ENCODE measurements around the gene TTC39B.

TTC39B gene

GRCh38 chr9:15249042-15249818 lies 57.8 kb downstream of the TTC39B start:
- Histone ChIP-seq H3K9ac (ENCODE audit: low read depth in 1 of 2, low read length in 2 of 2) (no peak overlapping the region), H3K36me3 (ENCODE audit: control insufficient read depth in 1 of 2, insufficient read depth in 2 of 2, low read length in 2 of 2) (no peaks in the 10 kb centered on the region), H3K4me1 (ENCODE audit: control insufficient read depth in 1 of 2, insufficient read depth in 2 of 2, low read length in 2 of 2) (peaks cover 0 to 4% of the 10 kb centered on the region in 2 donors), H3K9me3 (ENCODE audit: control insufficient read depth in 1 of 2, low read length in 2 of 2) (no peaks in the 10 kb centered on the region), H3K4me3 (ENCODE audit: low read depth in 1 of 2, low read length in 2 of 2) (no peak overlapping the region), H3K27me3 (ENCODE audit: control insufficient read depth in 1 of 2, insufficient read depth in 2 of 2, low read length in 2 of 2) (no peaks in the 10 kb centered on the region), H3K27ac (ENCODE audit: low read depth, low read length) (no peak overlapping the region)

DNA sequence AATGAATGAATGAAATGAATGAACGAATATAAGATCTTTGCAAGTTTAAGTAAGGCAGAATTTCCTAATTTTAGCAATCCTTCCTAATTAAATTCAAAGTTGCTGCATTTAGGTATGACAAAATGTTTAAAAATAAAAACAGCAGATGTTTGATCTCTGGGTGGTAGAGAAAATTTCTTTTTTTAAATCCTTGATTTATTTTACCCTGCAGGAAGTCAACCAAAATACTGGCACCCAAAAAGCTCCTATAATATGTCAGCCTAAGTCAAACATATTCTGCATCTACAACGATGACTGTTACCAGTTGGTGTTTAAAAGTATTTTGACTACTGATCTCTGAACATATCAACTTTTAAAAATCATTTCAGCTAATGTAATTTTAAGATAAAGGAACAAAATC lies 58.4 kb downstream of the TTC39B start:
- Histone ChIP-seq H3K9me3 (ENCODE audit: control insufficient read depth in 1 of 2, low read length in 2 of 2) (no peaks in the 10 kb centered on the region), H3K4me1 (ENCODE audit: control insufficient read depth in 1 of 2, insufficient read depth in 2 of 2, low read length in 2 of 2) (no peaks in the 10 kb centered on the region), H3K27ac (ENCODE audit: low read depth, low read length) (no peak overlapping the region), H3K27me3 (ENCODE audit: control insufficient read depth in 1 of 2, insufficient read depth in 2 of 2, low read length in 2 of 2) (no peaks in the 10 kb centered on the region), H3K9ac (ENCODE audit: low read depth in 1 of 2, low read length in 2 of 2) (no peak overlapping the region), H3K36me3 (ENCODE audit: control insufficient read depth in 1 of 2, insufficient read depth in 2 of 2, low read length in 2 of 2) (no peaks in the 10 kb centered on the region), H3K4me3 (ENCODE audit: low read depth in 1 of 2, low read length in 2 of 2) (no peak overlapping the region)

- no peaks in the 10 kb centered on the region for H3K4me1 ChIP-seq (ENCODE audit: control insufficient read depth in 1 of 2, insufficient read depth in 2 of 2, low read length in 2 of 2)
- no peaks in the 10 kb centered on the region for H3K9me3 ChIP-seq (ENCODE audit: control insufficient read depth in 1 of 2, low read length in 2 of 2)
- H3K27ac ChIP-seq (ENCODE audit: low read depth, low read length), result no peak overlapping the region
- H3K36me3 ChIP-seq (ENCODE audit: control insufficient read depth in 1 of 2, insufficient read depth in 2 of 2, low read length in 2 of 2), result no peaks in the 10 kb centered on the region
- H3K9ac ChIP-seq (ENCODE audit: low read depth in 1 of 2, low read length in 2 of 2), result no peak overlapping the region
- H3K4me3 ChIP-seq (ENCODE audit: low read depth in 1 of 2, low read length in 2 of 2), result no peak overlapping the region
- H3K27me3 ChIP-seq (ENCODE audit: control insufficient read depth in 1 of 2, insufficient read depth in 2 of 2, low read length in 2 of 2), result no peaks in the 10 kb centered on the region
Observed at GRCh38 chr9:15248081-15248480, 58.9 kb downstream of the TTC39B start.

DNA sequence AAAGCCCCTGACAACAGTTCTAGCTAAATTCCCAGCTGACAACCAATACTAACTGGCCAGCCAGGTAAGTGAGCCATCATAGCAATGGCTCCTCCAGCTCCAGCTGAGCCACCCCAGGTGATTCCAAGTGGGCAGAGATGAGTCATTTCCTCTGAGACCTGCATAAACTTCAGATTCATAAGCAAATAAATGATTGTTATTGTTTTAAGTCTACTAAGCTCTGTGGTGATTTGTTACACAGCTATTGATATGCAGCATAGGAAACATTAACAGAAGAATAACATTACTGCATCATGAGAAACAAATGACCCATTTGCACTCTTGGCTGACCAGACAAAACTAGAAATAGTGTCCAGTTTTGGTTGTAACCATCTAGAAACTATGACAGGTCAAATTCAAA lies 60.3 kb downstream of the TTC39B start:
- no peak overlapping the region for H3K27ac ChIP-seq (ENCODE audit: low read depth, low read length)
- no peaks in the 10 kb centered on the region for H3K27me3 ChIP-seq (ENCODE audit: control insufficient read depth in 1 of 2, insufficient read depth in 2 of 2, low read length in 2 of 2)
- no peak overlapping the region for H3K4me3 ChIP-seq (ENCODE audit: low read depth in 1 of 2, low read length in 2 of 2)
- no peaks in the 10 kb centered on the region for H3K4me1 ChIP-seq (ENCODE audit: control insufficient read depth in 1 of 2, insufficient read depth in 2 of 2, low read length in 2 of 2)
- H3K9ac ChIP-seq (ENCODE audit: low read depth in 1 of 2, low read length in 2 of 2), result no peak overlapping the region
- peaks cover 0 to 2% of the 10 kb centered on the region in 2 donors for H3K36me3 ChIP-seq (ENCODE audit: control insufficient read depth in 1 of 2, insufficient read depth in 2 of 2, low read length in 2 of 2)
- no peaks in the 10 kb centered on the region for H3K9me3 ChIP-seq (ENCODE audit: control insufficient read depth in 1 of 2, low read length in 2 of 2)

GRCh38 chr9:15246243-15246642 lies 60.8 kb downstream of the TTC39B start:
- Histone ChIP-seq H3K27ac (ENCODE audit: low read depth, low read length) (no peak overlapping the region), H3K9ac (ENCODE audit: low read depth in 1 of 2, low read length in 2 of 2) (no peak overlapping the region), H3K36me3 (ENCODE audit: control insufficient read depth in 1 of 2, insufficient read depth in 2 of 2, low read length in 2 of 2) (peaks cover 0 to 2% of the 10 kb centered on the region in 2 donors), H3K9me3 (ENCODE audit: control insufficient read depth in 1 of 2, low read length in 2 of 2) (no peaks in the 10 kb centered on the region), H3K27me3 (ENCODE audit: control insufficient read depth in 1 of 2, insufficient read depth in 2 of 2, low read length in 2 of 2) (no peaks in the 10 kb centered on the region), H3K4me1 (ENCODE audit: control insufficient read depth in 1 of 2, insufficient read depth in 2 of 2, low read length in 2 of 2) (no peaks in the 10 kb centered on the region), H3K4me3 (ENCODE audit: low read depth in 1 of 2, low read length in 2 of 2) (no peak overlapping the region)

DNA sequence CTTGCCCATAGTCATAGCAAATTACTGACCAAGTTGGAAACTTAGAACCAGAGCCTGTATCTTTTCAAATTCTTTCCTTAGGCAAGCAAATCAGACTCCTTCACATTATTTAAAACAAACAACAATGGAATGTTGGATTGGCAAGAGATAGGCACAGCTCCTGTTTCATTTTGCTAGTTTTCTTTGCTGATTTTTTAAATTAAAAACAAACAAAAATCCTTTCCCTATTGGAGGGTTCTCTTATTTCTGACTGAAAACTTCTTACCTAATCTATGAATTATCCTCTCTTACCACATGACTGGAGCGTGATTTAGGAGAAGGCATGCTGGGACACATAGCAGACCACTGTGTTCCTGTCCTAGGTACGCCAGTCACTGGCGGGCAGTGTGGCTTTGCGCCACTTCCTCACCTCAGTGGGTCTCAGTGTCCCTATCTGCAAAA lies 63.0 kb downstream of the TTC39B start:
- Histone ChIP-seq H3K9me3 (ENCODE audit: control insufficient read depth in 1 of 2, low read length in 2 of 2) (no peaks in the 10 kb centered on the region), H3K27me3 (ENCODE audit: control insufficient read depth in 1 of 2, insufficient read depth in 2 of 2, low read length in 2 of 2) (no peaks in the 10 kb centered on the region), H3K4me3 (ENCODE audit: low read depth in 1 of 2, low read length in 2 of 2) (no peak overlapping the region), H3K9ac (ENCODE audit: low read depth in 1 of 2, low read length in 2 of 2) (no peak overlapping the region), H3K27ac (ENCODE audit: low read depth, low read length) (no peak overlapping the region), H3K36me3 (ENCODE audit: control insufficient read depth in 1 of 2, insufficient read depth in 2 of 2, low read length in 2 of 2) (peaks cover 0 to 2% of the 10 kb centered on the region in 2 donors), H3K4me1 (ENCODE audit: control insufficient read depth in 1 of 2, insufficient read depth in 2 of 2, low read length in 2 of 2) (no peaks in the 10 kb centered on the region)

GRCh38 chr9:15243081-15243480 lies 63.9 kb downstream of the TTC39B start:
- Histone ChIP-seq H3K4me1 (ENCODE audit: control insufficient read depth in 1 of 2, insufficient read depth in 2 of 2, low read length in 2 of 2) (no peaks in the 10 kb centered on the region), H3K36me3 (ENCODE audit: control insufficient read depth in 1 of 2, insufficient read depth in 2 of 2, low read length in 2 of 2) (peaks cover 0 to 2% of the 10 kb centered on the region in 2 donors), H3K9me3 (ENCODE audit: control insufficient read depth in 1 of 2, low read length in 2 of 2) (peaks cover 2 to 8% of the 10 kb centered on the region in 2 donors), H3K9ac (ENCODE audit: low read depth in 1 of 2, low read length in 2 of 2) (no peak overlapping the region), H3K27ac (ENCODE audit: low read depth, low read length) (no peak overlapping the region), H3K27me3 (ENCODE audit: control insufficient read depth in 1 of 2, insufficient read depth in 2 of 2, low read length in 2 of 2) (no peaks in the 10 kb centered on the region), H3K4me3 (ENCODE audit: low read depth in 1 of 2, low read length in 2 of 2) (no peak overlapping the region)

GRCh38 chr9:15240927-15241326 lies 66.1 kb downstream of the TTC39B start:
- Histone ChIP-seq H3K4me1 (ENCODE audit: control insufficient read depth in 1 of 2, insufficient read depth in 2 of 2, low read length in 2 of 2) (no peaks in the 10 kb centered on the region), H3K9me3 (ENCODE audit: control insufficient read depth in 1 of 2, low read length in 2 of 2) (peaks cover 2 to 14% of the 10 kb centered on the region in 2 donors), H3K36me3 (ENCODE audit: control insufficient read depth in 1 of 2, insufficient read depth in 2 of 2, low read length in 2 of 2) (peaks cover 0 to 2% of the 10 kb centered on the region in 2 donors), H3K27me3 (ENCODE audit: control insufficient read depth in 1 of 2, insufficient read depth in 2 of 2, low read length in 2 of 2) (no peaks in the 10 kb centered on the region), H3K27ac (ENCODE audit: low read depth, low read length) (no peak overlapping the region), H3K4me3 (ENCODE audit: low read depth in 1 of 2, low read length in 2 of 2) (no peak overlapping the region), H3K9ac (ENCODE audit: low read depth in 1 of 2, low read length in 2 of 2) (no peak overlapping the region)

DNA sequence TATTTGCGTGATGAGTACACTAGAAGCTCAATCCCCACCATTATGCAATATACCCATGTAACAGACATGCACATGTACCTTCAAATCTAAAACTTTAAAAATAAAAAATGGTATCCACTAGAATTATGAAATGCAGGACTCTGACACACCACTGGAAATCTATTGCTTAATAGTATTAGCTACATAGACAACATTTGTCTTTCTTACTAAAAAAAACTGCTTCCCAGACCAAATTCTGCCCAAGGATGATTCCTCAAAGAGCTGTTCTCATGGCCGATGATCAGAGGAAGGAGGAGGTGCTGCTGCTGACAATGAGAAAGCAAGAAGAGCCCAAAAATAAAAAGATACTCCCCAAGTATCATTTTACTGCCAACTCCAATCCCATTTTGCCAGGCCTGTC lies 67.2 kb downstream of the TTC39B start:
- H3K9me3 ChIP-seq (ENCODE audit: control insufficient read depth in 1 of 2, low read length in 2 of 2), result peaks cover 2 to 21% of the 10 kb centered on the region in 2 donors
- H3K9ac ChIP-seq (ENCODE audit: low read depth in 1 of 2, low read length in 2 of 2), result no peak overlapping the region
- no peaks in the 10 kb centered on the region for H3K4me1 ChIP-seq (ENCODE audit: control insufficient read depth in 1 of 2, insufficient read depth in 2 of 2, low read length in 2 of 2)
- peaks cover 0 to 2% of the 10 kb centered on the region in 2 donors for H3K36me3 ChIP-seq (ENCODE audit: control insufficient read depth in 1 of 2, insufficient read depth in 2 of 2, low read length in 2 of 2)
- H3K27me3 ChIP-seq (ENCODE audit: control insufficient read depth in 1 of 2, insufficient read depth in 2 of 2, low read length in 2 of 2), result no peaks in the 10 kb centered on the region
- no peak overlapping the region for H3K4me3 ChIP-seq (ENCODE audit: low read depth in 1 of 2, low read length in 2 of 2)
- no peak overlapping the region for H3K27ac ChIP-seq (ENCODE audit: low read depth, low read length)

DNA sequence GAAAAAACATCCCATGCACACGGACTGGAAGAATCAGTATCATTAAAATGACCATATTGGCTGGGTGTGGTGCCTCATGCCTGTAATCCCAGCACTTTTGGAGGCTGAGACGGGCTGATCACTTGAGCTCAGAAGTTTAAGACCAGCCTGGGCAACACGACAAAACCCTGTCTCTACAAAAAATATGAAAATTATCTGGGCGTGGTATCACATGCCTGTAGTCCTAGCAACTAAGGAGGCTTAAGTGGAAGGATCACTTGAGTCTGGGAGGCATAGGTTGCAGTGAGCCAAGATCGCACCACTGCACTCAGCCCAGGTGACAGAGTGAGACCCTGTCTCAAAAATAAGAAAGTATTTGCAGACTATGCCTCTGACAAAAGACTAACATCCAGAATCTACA lies 68.4 kb downstream of the TTC39B start:
- no peak overlapping the region for H3K4me3 ChIP-seq (ENCODE audit: low read depth in 1 of 2, low read length in 2 of 2)
- no peaks in the 10 kb centered on the region for H3K4me1 ChIP-seq (ENCODE audit: control insufficient read depth in 1 of 2, insufficient read depth in 2 of 2, low read length in 2 of 2)
- no peaks in the 10 kb centered on the region for H3K27me3 ChIP-seq (ENCODE audit: control insufficient read depth in 1 of 2, insufficient read depth in 2 of 2, low read length in 2 of 2)
- peaks cover 2 to 21% of the 10 kb centered on the region in 2 donors for H3K9me3 ChIP-seq (ENCODE audit: control insufficient read depth in 1 of 2, low read length in 2 of 2)
- H3K36me3 ChIP-seq (ENCODE audit: control insufficient read depth in 1 of 2, insufficient read depth in 2 of 2, low read length in 2 of 2), result peaks cover 0 to 2% of the 10 kb centered on the region in 2 donors
- H3K9ac ChIP-seq (ENCODE audit: low read depth in 1 of 2, low read length in 2 of 2), result no peak overlapping the region
- H3K27ac ChIP-seq (ENCODE audit: low read depth, low read length), result no peak overlapping the region

Measured in duodenal mucosa (tissue), 2 donors.